Nephron (organoid): ENCODE measurements around the gene ZFP91.

Source experiments
- H3K27ac Mint-ChIP-seq, 3 experiments: 2 replicates each; pipeline ENCODE4 v1.8.0; 2020; ENCODE audit warnings: mixed read lengths in 3 of 3, mild to moderate bottlenecking in 2 of 3, moderate library complexity in 1 of 3
- H3K27me3 Mint-ChIP-seq: 2 replicates; pipeline ENCODE4 v1.8.0; 2021; ENCODE audit warnings: low read depth, mild to moderate bottlenecking, moderate library complexity, mixed read lengths
- H3K36me3 Mint-ChIP-seq: 2 replicates; pipeline ENCODE4 v1.8.0; 2020; ENCODE audit warnings: low read depth, mixed read lengths
- H3K4me1 Mint-ChIP-seq: 2 replicates; pipeline ENCODE4 v1.8.0; 2020; ENCODE audit warnings: mixed read lengths
- H3K4me3 Mint-ChIP-seq, 3 experiments: 2 replicates each; pipeline ENCODE4 v1.8.0; 2020; ENCODE audit warnings: mild to moderate bottlenecking in 3 of 3, mixed read lengths in 3 of 3, moderate library complexity in 2 of 3
- H3K9me3 Mint-ChIP-seq: 2 replicates; pipeline ENCODE4 v1.8.0; 2020; ENCODE audit warnings: mixed read lengths
- TF ChIP-seq, protein P1 (sequence below), 3 experiments: fragments of 200-600 bp; sonication (generic); IDR thresholded peaks; one replicate each; pipeline ENCODE4 v1.5.0; 2021; ENCODE audit warnings: antibody characterized with exemption in 3 of 3; ENCODE audit not compliant: unreplicated experiment in 3 of 3

Gene ZFP91

DNA sequence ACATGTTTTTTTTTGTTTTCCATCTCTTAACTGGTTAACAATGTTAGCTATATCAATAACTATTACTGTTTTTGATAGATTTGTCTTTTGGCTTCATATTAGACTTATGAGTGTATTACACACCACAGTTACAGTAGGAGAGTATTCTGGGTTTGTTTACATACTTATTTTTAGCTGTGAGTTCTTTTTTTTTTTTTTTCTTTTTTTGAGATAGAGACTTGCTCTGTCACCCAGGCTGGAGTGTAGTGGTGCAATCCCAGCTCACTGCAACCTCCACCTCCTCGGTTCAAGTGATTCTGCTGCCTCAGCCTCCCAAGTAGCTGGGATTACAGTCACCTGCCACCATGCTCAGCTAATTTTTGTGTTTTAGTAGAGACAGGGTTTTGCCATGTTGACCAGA, 71.6 kb downstream of the ZFP91 start:
- H3K9me3 Mint-ChIP-seq = peaks cover 7% of the 10 kb centered on the region
- H3K27ac Mint-ChIP-seq = no peak overlapping the region
- TF ChIP-seq, protein P1, sequence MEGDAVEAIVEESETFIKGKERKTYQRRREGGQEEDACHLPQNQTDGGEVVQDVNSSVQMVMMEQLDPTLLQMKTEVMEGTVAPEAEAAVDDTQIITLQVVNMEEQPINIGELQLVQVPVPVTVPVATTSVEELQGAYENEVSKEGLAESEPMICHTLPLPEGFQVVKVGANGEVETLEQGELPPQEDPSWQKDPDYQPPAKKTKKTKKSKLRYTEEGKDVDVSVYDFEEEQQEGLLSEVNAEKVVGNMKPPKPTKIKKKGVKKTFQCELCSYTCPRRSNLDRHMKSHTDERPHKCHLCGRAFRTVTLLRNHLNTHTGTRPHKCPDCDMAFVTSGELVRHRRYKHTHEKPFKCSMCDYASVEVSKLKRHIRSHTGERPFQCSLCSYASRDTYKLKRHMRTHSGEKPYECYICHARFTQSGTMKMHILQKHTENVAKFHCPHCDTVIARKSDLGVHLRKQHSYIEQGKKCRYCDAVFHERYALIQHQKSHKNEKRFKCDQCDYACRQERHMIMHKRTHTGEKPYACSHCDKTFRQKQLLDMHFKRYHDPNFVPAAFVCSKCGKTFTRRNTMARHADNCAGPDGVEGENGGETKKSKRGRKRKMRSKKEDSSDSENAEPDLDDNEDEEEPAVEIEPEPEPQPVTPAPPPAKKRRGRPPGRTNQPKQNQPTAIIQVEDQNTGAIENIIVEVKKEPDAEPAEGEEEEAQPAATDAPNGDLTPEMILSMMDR (IDR thresholded peaks at IDR 0.05; ENCODE audit: unreplicated experiment in 3 of 3) = no peak
- peaks cover 4% of the 10 kb centered on the region for H3K27me3 Mint-ChIP-seq
- no peaks in the 10 kb centered on the region for H3K4me1 Mint-ChIP-seq
- H3K36me3 Mint-ChIP-seq = no peaks in the 10 kb centered on the region
- H3K4me3 Mint-ChIP-seq = no peak overlapping the region

DNA sequence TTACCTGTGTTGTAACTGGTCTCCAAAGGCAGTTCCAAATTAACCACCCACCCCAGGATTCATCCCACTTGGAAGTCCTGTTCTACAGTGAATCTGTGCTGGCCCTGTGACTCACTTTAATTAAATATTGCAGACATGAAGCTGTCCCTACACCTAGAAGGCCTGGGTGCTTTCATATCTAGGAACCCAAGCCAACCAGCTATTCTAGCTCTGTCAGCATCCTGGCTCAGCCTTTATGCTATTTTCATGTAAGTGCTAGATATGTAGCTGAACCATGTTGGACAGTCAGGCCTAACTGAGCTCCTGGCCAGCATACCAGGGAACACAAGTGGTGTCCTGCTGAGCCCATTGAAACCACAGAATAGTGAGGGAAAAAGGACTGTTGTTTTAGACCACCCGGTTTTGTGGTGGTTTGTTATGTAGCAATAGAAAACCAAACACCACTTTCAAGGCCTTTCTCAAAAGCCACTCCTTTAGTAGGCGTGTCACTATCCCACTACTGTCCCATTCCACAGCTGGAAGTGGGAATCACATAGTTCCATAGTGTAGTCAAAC, 73.9 kb downstream of the ZFP91 start:
- peaks cover 8% of the 10 kb centered on the region for H3K27me3 Mint-ChIP-seq
- TF ChIP-seq, protein P1 (IDR thresholded peaks at IDR 0.05; ENCODE audit: unreplicated experiment in 3 of 3) = no peak
- no peak overlapping the region for H3K4me3 Mint-ChIP-seq
- no peak overlapping the region for H3K27ac Mint-ChIP-seq
- H3K36me3 Mint-ChIP-seq = no peaks in the 10 kb centered on the region
- no peaks in the 10 kb centered on the region for H3K9me3 Mint-ChIP-seq
- H3K4me1 Mint-ChIP-seq = no peaks in the 10 kb centered on the region

DNA sequence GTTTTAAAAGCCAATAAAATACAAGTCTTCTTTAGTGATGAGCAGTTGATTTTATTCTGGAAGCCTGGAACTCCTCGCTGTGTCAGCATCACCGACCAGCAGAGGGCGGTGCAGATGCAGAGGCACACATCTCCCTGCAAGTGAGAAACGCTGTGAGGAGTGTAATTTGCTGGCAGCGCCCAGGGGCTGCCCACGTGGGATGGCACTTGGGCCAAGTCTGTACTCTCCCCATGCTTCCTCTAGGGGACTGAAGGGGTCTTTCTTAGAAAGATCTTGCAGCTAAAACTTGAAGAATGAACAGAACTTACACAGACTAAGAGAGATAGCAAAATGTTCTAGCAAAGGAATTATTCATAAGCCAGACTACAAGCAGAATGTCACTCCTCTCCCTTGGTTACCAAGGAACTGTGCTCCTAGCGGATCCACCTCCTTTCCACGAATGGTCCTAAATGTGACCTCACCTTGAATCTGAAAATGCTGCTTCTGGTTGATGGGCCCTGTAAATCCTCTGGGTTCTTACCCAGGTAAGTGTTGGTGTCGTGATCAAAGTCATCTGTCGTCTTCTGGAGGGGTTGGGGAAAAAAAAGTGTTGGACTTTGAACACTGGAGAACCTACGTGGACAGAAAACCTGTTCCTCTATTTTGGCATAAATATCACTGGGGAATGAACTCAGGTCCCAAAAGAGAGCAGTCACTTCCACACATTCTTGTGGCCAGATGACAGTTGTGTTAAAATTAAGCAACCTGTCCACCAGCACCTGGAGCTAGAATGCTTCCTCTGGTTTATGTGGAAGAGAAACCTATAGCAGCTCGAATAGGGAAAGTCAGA, 75.4 kb downstream of the ZFP91 start:
- Mint-ChIP-seq H3K4me3 (no peak overlapping the region), H3K36me3 (no peaks in the 10 kb centered on the region), H3K27ac (peak overlapping the region in 1 of 3 experiments; percentile 39), H3K9me3 (no peaks in the 10 kb centered on the region), H3K4me1 (no peaks in the 10 kb centered on the region), H3K27me3 (peaks cover 8% of the 10 kb centered on the region)
- TF ChIP-seq, protein P1 (IDR thresholded peaks at IDR 0.05; ENCODE audit: unreplicated experiment in 3 of 3) = peak; percentile 84 to 92 (median 86)

DNA sequence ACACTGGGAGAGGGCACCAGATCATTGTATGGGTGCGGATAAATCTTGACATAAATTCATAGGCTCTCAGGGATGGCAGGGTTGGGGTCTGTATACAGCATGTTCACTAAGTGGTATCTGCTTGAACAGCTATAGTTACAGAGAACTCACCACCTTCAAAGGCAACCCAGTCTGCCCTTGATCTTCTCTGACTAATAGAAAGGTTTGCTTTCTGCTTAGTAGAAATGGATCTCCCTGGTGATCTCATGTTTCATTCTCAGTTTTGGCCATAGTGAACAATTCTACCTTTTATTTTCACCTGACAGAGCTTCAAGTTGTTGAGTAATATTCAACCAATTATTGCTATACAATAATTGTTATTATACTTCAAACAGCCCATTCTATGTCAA, 76.0 kb downstream of the ZFP91 start:
- Mint-ChIP-seq H3K9me3 (no peaks in the 10 kb centered on the region), H3K36me3 (no peaks in the 10 kb centered on the region), H3K27ac (no peak overlapping the region), H3K27me3 (peaks cover 8% of the 10 kb centered on the region), H3K4me3 (no peak overlapping the region), H3K4me1 (no peaks in the 10 kb centered on the region)
- TF ChIP-seq, protein P1 (IDR thresholded peaks at IDR 0.05; ENCODE audit: unreplicated experiment in 3 of 3) = no peak

DNA sequence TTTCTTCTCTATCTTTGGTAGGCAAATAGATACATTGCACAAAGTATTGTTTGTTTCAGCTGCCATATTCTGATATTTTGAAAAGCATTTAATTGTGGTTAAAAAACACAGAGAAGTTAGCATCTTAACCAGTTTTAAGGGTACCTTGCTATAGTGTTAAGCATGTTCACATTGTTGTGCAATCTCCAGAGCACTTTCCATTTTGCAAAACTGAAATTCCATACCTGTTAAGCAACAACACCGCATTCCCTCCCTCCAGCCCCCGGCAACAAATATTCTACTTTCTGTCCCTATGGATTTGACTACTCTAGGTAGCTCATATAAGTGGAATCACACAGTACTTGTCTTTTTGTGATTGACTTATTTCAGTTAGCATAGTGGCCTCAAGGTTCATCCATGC, 77.5 kb downstream of the ZFP91 start:
- Mint-ChIP-seq H3K9me3 (no peaks in the 10 kb centered on the region), H3K27ac (no peak overlapping the region), H3K36me3 (no peaks in the 10 kb centered on the region), H3K4me1 (no peaks in the 10 kb centered on the region), H3K27me3 (peaks cover 8% of the 10 kb centered on the region), H3K4me3 (no peak overlapping the region)
- TF ChIP-seq, protein P1 (IDR thresholded peaks at IDR 0.05; ENCODE audit: unreplicated experiment in 3 of 3) = no peak

DNA sequence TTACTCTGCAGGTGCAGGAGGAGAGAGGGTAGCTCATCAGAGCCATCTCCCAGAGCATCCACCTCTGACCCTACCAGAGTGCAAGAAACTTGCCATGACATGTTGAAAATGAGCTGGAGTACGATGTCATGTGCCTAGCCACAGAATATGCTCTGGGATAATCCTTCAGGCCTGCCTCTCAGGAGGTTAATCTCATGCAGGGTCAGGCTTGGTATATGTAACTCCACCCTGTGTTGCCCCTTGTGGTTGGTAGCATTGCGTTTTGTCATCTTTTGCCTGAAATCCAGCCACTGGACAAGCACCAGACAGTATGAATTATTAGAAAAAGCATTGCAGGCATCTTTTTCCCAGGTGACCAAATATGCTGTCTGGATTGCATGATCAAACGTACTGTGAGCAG, 79.8 kb downstream of the ZFP91 start:
- Mint-ChIP-seq H3K36me3 (no peaks in the 10 kb centered on the region), H3K4me1 (no peaks in the 10 kb centered on the region), H3K9me3 (no peaks in the 10 kb centered on the region), H3K4me3 (no peak overlapping the region), H3K27ac (no peak overlapping the region), H3K27me3 (peaks cover 8% of the 10 kb centered on the region)
- TF ChIP-seq, protein P1 (IDR thresholded peaks at IDR 0.05; ENCODE audit: unreplicated experiment in 3 of 3) = no peak
